ENCODE measurements around the gene ATP6V0A4. TPM values are rescaled to one million over a fixed set of nuclear protein-coding genes. Genes with fewer than 3 reads are reported as not detected.
A peak's percentile ranks its signal among the peaks of the same experiment; 100 is the strongest.

Gene ATP6V0A4
- total and polyA plus RNA-seq, 2 of the 13 experiments (the other 11 are each of a cell fraction or from before 2014, with no cell fraction given) = 0.24 to 0.25 TPM

GRCh38 chr7:138738551-138739335 is 59.3 kb downstream of the ATP6V0A4 start (continued):
- peak; percentile 30; the same call in 1 of the 2 replicates for TF ChIP-seq ZBTB26 (CRISPR knock-in tag; IDR thresholded peaks at IDR 0.05; ENCODE audit: borderline replicate concordance)
- TF ChIP-seq THRA (CRISPR knock-in tag; IDR thresholded peaks at IDR 0.05; ENCODE audit: borderline replicate concordance) = 0 out of 2 replicates have a peak, but pooled peaks have one; percentile 45
- TF ChIP-seq SAP130 (CRISPR knock-in tag; IDR thresholded peaks at IDR 0.05; ENCODE audit: low read depth) = peak; percentile 48; the same call in 1 of the 2 replicates
- 0 out of 2 replicates have a peak, but pooled peaks have one; percentile 31 for TF ChIP-seq ZNF331 (CRISPR knock-in tag; IDR thresholded peaks at IDR 0.05)
- TF ChIP-seq RXRB (CRISPR knock-in tag; IDR thresholded peaks at IDR 0.05; ENCODE audit: borderline replicate concordance) = peak; percentile 48; the same call in 1 of the 2 replicates
- peak; percentile 35; the same call in 1 of the 2 replicates for TF ChIP-seq HMG20A (CRISPR knock-in tag; IDR thresholded peaks at IDR 0.05; ENCODE audit: borderline replicate concordance)
- TF ChIP-seq ATF2 (CRISPR knock-in tag; IDR thresholded peaks at IDR 0.05) = peak; percentile 49; the same call in 1 of the 2 replicates
- no peak for TF ChIP-seq ZNF256 (CRISPR knock-in tag; conservative IDR thresholded peaks at IDR 0.05)
- peak; percentile 56; the same call in 1 of the 2 replicates for TF ChIP-seq KAT7 (CRISPR knock-in tag; IDR thresholded peaks at IDR 0.05; ENCODE audit: borderline replicate concordance)
- TF ChIP-seq GTF2F1 (IDR thresholded peaks at IDR 0.05; ENCODE audit: low read length) = no peak
- TF ChIP-seq PPARG (CRISPR knock-in tag; conservative IDR thresholded peaks at IDR 0.05) = peak; percentile 42; the same call in 1 of the 2 replicates
- peak; percentile 49; the same call in 1 of the 2 replicates for TF ChIP-seq HDAC2 (CRISPR knock-in tag; IDR thresholded peaks at IDR 0.05)
- TF ChIP-seq MAF1 (CRISPR knock-in tag; IDR thresholded peaks at IDR 0.05; ENCODE audit: borderline replicate concordance) = no peak
- 0 out of 2 replicates have a peak, but pooled peaks have one; percentile 0 for TF ChIP-seq TARDBP (CRISPR knock-in tag; IDR thresholded peaks at IDR 0.05)
- peak; percentile 89 for TF ChIP-seq RAD21 (CRISPR knock-in tag; IDR thresholded peaks at IDR 0.05)
- 0 out of 2 replicates have a peak, but pooled peaks have one; percentile 29 for TF ChIP-seq SALL1 (CRISPR knock-in tag; IDR thresholded peaks at IDR 0.05)
- TF ChIP-seq SOX5 (CRISPR knock-in tag; IDR thresholded peaks at IDR 0.05; ENCODE audit: borderline replicate concordance) = peak; percentile 51
- no peak for TF ChIP-seq AGO1 (IDR thresholded peaks at IDR 0.05; ENCODE audit: low read depth, low read length, poor library complexity, severe bottlenecking)
- no peak for TF ChIP-seq ZSCAN21 (CRISPR knock-in tag; IDR thresholded peaks at IDR 0.05; ENCODE audit: borderline replicate concordance)
- peak; percentile 47; the same call in 1 of the 2 replicates for TF ChIP-seq FOSL2 (CRISPR knock-in tag; IDR thresholded peaks at IDR 0.05)
- peak; percentile 29; the same call in 1 of the 2 replicates for TF ChIP-seq HOXA3 (CRISPR knock-in tag; IDR thresholded peaks at IDR 0.05)
- no peak for TF ChIP-seq NFIC (IDR thresholded peaks at IDR 0.05; ENCODE audit: low read length)
- TF ChIP-seq SYNCRIP (IDR thresholded peaks at IDR 0.05; ENCODE audit: insufficient read depth, low read depth, low read length) = no peak
- peak; percentile 36; the same call in 1 of the 2 replicates for TF ChIP-seq MIXL1 (CRISPR knock-in tag; IDR thresholded peaks at IDR 0.05)
- no peak for TF ChIP-seq TERF1 (CRISPR knock-in tag; IDR thresholded peaks at IDR 0.05)
- no peak for TF ChIP-seq ZNF430 (CRISPR knock-in tag; IDR thresholded peaks at IDR 0.05)
- TF ChIP-seq SMAD3 (CRISPR knock-in tag; IDR thresholded peaks at IDR 0.05) = 0 out of 2 replicates have a peak, but pooled peaks have one; percentile 32

Measured in HepG2 (cell line).